Skeletal muscle cell (primary cell): Measurements from ENCODE around the gene PRKG1.

Experiments used
- DNase-seq: peaks from one replicate; pipeline ENCODE4 v3.0.0-alpha.2; 2010; ENCODE audit warnings: low read depth
- H3K4me3 ChIP-seq: 2 replicates; pipeline ENCODE4 v1.5.1; 2011; ENCODE audit warnings: low read depth, mild to moderate bottlenecking, control low read depth, low read length, moderate library complexity

Gene PRKG1

DNA sequence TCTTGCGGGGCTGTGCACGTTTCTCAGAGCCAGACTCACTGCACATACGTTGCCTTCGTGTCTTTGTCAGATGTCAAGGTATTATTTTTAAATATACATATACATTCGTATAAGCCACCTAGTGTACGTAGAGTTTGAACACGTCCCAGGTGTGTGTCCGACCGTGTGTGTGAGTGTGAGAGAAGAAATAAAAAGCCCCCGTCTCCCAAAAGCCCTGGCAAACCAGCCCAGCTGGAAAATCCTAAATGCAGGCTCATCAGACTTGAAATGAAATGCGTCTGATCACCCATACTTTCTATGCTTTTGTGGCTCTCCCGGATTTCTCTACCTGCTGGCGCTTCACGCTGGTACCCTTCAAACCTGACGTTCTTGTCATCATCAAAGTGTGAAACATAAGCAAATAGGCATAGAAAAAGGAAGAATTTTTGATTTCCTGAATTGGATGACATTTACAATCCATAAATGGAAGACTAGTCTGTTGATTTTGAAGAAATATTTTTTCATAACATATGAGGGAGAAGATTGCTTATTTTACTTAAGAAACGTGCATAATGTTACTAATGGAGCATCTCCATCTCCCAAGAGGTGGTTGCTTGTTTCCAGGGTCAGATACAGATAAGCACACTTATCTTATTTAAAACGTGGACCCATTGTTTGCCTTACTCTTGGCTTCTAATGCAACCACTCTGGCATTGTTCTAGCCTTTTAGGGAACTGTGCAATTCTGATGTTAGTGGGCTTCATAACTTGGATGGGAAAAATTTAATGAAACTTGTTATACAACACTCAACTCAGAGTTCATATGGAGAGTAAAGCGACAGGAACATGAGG is 971 bp downstream of the PRKG1 start:
- H3K4me3 ChIP-seq = peak overlapping the region; percentile 67
- no peak for DNase-seq

- H3K4me3 ChIP-seq = no peak overlapping the region
- no peak for DNase-seq
Measured at GRCh38 chr10:51075873-51076229, 1.6 kb downstream of the PRKG1 start.

DNA sequence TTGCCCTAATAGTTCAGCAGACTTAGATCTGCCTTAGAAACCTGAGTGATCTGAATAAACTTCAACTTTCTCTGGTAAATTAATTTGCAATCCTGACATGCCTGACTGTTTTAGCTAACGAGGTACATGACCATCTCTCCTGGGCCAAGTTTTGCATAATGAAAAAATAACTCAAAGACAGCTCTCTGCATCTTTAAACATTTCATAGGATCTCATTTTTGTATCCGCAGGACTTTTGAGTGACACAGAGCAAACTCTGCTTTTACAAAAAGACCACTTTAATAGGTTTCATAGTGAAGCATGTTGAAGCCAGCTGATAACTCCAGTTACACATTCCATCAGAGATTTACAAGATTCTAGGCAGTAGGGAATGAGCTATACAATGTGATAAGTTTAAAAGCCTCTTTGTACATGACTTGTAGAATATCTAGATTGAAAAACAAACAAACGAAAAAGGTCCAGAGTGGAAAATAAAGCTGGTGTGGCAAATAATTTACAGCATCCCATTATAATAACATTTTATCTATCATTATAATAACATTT is 2.1 kb downstream of the PRKG1 start:
- no peak overlapping the region for H3K4me3 ChIP-seq
- DNase-seq = no peak

DNA sequence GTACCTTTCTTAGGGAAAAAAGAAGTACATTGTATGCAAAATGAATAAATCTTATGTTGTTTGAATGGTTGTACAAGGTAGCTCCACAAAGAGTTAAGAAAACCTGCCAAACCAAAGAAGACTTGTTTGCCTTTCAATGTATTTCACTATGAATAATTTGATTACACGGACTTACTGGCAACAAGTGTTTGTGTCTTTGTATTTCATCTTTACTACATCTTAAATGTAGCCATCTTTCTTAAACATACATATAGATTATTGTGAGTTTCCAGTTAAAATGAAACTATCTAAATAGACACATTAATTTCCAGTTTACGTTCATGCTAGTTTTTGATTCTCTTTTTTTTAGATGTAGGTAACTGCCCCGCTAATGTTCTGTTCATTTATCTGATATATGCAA is 2.8 kb downstream of the PRKG1 start:
- DNase-seq = no peak
- no peak overlapping the region for H3K4me3 ChIP-seq

- H3K4me3 ChIP-seq = no peak overlapping the region
- DNase-seq = no peak
Measured at GRCh38 chr10:51077507-51077906, 3.2 kb downstream of the PRKG1 start.

DNA sequence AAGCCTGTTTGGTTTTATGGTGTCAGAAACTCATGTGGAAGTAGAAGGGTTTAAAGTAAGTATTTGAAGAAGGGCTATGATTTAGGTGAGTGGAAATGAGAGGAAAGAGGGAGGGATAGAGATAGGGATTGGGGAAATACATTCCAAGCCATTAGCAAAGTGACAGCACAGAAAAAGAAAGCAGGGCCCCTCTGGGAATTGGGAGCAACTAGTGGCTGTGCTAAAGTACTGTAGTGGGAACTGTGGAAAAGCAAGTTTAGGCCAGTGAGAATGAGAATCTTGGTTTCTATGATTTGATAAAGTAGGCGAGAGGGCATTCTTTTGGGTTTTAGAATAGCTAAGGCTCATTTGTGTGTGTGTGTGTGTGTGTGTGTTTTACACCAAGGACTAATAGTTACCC is 5.0 kb downstream of the PRKG1 start:
- DNase-seq = no peak
- no peak overlapping the region for H3K4me3 ChIP-seq

GRCh38 chr10:51079766-51080165 is 5.5 kb downstream of the PRKG1 start:
- no peak overlapping the region for H3K4me3 ChIP-seq
- DNase-seq = no peak

DNA sequence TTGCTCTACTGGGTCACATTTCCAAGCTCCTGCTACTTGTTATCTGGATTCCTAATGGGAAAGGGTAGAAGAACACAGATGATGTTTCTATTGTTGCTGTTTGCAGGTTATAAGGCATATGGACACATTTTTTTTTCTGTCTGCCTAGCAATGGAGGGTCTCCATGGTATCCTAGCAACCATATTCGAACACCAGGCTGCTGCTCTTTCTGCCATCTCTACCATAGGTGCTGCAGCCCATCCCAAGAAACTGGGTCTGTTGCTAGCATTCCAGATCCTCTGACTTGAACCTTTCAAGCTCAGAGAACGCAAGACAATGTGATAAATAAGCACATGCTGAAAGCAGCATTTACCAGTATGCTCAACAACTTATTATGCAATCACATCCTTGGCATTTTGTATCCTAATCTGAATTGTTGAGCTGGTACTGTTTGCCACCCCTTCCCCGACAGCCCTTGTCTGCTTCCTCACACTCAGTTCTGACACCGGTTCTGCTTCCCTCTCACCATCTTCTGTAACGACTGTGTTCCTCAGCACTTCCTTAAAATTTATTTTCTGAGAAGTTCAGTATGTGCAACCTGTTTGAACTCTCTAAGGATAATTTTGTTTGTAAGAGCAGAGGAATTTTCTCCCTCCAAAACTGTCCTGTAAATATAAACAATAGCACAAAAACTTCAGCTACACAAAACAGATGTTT is 6.2 kb downstream of the PRKG1 start:
- no peak overlapping the region for H3K4me3 ChIP-seq
- DNase-seq = no peak

- no peak for DNase-seq
- no peak overlapping the region for H3K4me3 ChIP-seq
Measured at GRCh38 chr10:51082857-51083256, 8.6 kb downstream of the PRKG1 start.

DNA sequence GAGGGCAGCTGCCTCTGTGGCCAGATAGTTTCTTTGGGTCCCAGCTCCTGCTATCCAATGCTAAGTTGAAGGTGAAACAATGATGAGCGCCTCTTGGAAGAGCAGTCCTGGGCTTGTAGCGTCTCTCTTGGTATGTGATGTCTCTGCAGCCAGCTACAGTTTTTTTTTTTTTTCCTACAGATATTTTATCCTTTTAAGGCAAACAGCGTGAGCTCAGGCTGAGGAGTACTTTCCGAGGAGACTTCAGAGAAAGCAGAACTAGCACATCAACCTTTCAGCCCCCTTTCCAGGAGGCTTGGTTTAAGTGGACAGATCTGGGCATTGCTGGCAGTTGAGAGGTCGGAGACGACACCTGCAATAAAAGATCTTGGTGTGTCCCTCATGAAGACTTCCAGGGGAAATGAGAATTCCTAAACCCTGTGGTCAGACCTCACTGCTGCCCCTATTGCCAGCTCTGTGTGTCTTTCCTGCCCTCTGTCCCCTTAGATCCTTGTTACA is 9.1 kb downstream of the PRKG1 start:
- no peak for DNase-seq
- no peak overlapping the region for H3K4me3 ChIP-seq

DNA sequence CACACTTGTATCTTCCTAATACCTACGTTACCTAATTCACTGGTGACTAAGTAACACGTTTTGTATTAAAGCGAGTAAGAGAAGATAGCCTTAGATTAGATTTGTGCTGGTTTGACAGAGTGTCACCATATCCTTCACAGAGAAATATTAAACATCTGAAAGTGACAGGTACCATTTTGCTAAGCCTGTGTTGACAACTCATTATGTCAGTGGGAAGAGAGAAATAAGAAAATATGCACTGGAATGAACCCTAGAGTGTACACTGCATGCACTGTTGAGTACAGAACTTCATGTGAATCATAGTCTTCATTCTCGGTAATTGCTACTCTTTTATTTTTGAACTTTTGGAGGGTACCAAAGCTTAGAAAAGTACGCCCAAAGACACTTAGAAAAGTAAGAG is 10.9 kb downstream of the PRKG1 start:
- no peak for DNase-seq
- H3K4me3 ChIP-seq = no peak overlapping the region

DNA sequence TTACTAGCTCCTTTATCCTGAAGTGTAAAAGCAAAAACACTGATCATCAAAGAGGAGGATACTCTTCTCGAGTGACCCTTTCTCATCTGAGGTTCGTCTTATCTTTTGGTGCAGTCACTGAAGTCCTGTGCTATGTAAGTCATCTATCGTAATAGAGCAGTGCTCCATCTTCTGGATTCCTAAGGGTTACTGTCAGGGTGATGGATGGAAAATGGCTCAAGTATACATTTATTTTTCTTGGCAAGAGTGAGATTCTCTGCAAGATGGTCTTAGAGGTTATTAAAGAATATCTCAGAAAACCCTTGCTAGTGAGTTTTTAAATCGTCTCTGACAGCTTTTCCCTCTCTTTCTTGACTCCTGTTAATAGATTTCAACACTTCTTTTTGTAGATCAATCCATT is 12.4 kb downstream of the PRKG1 start:
- DNase-seq = no peak
- no peak overlapping the region for H3K4me3 ChIP-seq

GRCh38 chr10:51087114-51087513 is 12.8 kb downstream of the PRKG1 start:
- DNase-seq = no peak
- no peak overlapping the region for H3K4me3 ChIP-seq

DNA sequence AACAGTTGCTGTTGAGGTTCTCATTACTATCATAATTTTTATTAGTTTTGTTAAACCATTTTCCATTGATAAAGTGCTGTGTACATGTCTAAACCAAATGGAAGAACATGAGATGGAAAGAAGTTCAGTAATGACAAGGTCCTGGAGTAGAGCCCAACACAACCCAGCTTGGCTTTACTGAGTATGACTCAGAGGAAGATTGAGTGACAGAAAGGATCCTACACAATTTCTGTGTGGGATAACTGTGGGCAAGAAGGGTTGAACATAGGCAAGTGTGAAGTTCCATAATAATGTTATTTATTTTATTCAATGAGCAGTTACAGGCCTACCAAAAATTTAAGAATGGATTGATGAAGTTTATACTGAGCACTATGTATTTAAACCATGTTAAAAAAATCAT is 15.9 kb downstream of the PRKG1 start:
- no peak overlapping the region for H3K4me3 ChIP-seq
- DNase-seq = no peak

- DNase-seq = no peak
- no peak overlapping the region for H3K4me3 ChIP-seq
Measured at GRCh38 chr10:51092402-51092801, 18.1 kb downstream of the PRKG1 start.

DNA sequence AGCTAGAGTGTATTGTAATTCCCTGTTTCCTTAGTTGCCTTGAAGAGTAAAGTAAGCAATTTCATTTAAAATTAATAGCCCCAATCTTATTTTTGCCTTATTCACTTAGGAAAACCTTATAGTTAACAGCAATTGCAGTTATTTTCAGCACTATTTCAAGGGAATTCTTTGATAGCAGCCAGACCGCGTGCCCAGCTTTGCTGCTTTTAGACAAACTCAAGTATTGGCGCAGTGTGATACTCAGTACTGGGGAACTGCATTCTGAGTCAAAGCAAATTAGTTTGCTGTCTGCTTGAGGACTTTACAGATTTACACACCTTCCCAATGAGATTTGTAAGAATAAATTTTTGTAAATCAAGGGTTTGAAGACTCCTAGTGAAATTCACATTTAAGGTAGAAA is 21.2 kb downstream of the PRKG1 start:
- H3K4me3 ChIP-seq = no peak overlapping the region
- no peak for DNase-seq

DNA sequence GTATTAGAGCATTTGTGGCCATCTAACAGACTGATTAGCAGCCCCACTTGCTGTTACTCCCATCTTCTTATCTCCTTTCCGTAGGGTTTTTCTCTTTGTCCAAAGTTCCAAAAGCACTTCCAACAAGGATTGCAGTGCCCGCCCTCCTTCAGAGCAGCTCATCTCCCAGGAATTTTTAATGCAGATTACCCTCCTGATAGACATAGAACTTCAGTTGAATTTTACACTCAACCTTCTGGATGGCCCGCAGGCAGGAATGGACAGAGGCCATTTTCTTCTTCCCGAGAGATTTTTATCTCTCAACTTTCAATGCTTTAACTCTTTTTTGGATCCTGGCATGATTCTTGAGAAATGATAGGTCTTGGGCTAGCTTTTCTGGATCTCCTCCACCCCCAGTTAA is 23.3 kb downstream of the PRKG1 start:
- DNase-seq = no peak
- no peak overlapping the region for H3K4me3 ChIP-seq

- no peak for DNase-seq
- H3K4me3 ChIP-seq = no peak overlapping the region
Measured at GRCh38 chr10:51100221-51100620, 25.9 kb downstream of the PRKG1 start.

DNA sequence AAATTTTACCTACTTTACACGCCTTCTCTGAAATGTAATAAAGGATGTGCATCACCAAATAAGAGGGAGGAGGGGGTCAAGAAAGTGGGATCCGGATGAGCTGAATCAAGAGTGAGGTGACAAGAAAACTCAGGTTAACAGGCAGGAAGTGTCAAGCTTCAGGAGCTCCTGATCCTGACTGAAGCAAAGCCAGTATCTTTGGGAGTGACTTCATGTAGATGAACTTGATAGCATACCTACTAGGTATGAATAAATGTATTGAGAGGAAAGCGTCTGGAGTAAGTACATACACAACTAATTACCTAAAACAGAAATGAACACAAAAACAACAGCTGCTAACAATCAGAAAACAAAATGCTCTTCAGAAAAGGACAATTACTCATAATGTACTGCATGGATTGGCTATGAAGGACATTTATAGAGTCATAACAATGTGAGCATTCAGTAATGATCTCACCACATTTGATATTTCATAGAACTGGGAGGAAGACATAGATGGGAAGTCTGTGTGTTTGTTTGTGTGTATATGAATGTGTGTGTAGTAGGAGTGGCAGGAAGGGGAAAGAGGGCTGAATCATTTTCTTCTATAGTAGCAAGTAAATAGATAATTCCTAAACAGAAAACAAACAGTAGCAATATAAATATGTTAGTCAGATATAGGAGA is 29.4 kb downstream of the PRKG1 start:
- no peak overlapping the region for H3K4me3 ChIP-seq
- no peak for DNase-seq

- DNase-seq = no peak
- no peak overlapping the region for H3K4me3 ChIP-seq
Measured at GRCh38 chr10:51106311-51106945, 32.1 kb downstream of the PRKG1 start.
